Endothelial cell of umbilical vein (primary cell): ENCODE data around the gene SLC45A2. TPM values are rescaled to one million over a fixed set of nuclear protein-coding genes. Genes with fewer than 3 reads are reported as not detected.

Source experiments
- BruUV-seq: library from RNA; stranded (reverse); fragments of 400-500 nt; replicated peaks from 2 replicates; lab custom pipeline; 2021; lab: Mats Ljungman, UMichigan
- CTCF ChIA-PET: fragments of 300-600, 350-600 bp; sonication (Branson Sonifier 250); formaldehyde crosslinking; loops from one replicate; lab custom pipeline; 2021; ENCODE audit warnings: antibody characterized with exemption, inconsistent platforms; lab: Charles Lee
- POLR2A ChIA-PET: fragments of 300-600, 350-600 bp; sonication (Branson Sonifier 250); formaldehyde crosslinking; loops from one replicate; lab custom pipeline; 2021; ENCODE audit warnings: antibody characterized with exemption, inconsistent platforms; lab: Charles Lee
- DNase-seq: peaks from one replicate; pipeline ENCODE4 v3.0.0-alpha.2; 2011; ENCODE audit warnings: low read depth, low spot score
- FAIRE-seq: peaks from 2 replicates; lab custom pipeline; 2011; peaks lifted over from hg19 to GRCh38; lab: Jason Lieb, UNC
- H2AFZ ChIP-seq: 2 replicates; pipeline ENCODE4 v1.6.0; 2012; ENCODE audit warnings: low read depth, low read length, control low read depth, inconsistent platforms
- H3K27ac ChIP-seq: 2 replicates; pipeline ENCODE4 v1.5.1; 2011; ENCODE audit warnings: low read depth, mild to moderate bottlenecking, control low read depth, low read length, moderate library complexity; ENCODE audit not compliant: insufficient read depth
- H3K27me3 ChIP-seq, 2 experiments: 2 replicates each; pipeline versions ENCODE4 v1.6.0 to v1.6.1; 2011; ENCODE audit warnings: low read length in 2 of 2, mixed read lengths in 1 of 2; ENCODE audit not compliant: control insufficient read depth in 2 of 2, insufficient read depth in 2 of 2
- H3K36me3 ChIP-seq, 2 experiments: 2 replicates in 1 of 2; 3 replicates in 1 of 2; pipeline ENCODE4 v1.5.1; 2011; ENCODE audit warnings: low read length in 2 of 2, mild to moderate bottlenecking in 1 of 2, moderate library complexity in 1 of 2; ENCODE audit not compliant: control insufficient read depth in 2 of 2, insufficient read depth in 2 of 2; ENCODE audit errors: extremely low read depth in 1 of 2
- H3K4me1 ChIP-seq: 3 replicates; pipeline ENCODE4 v1.5.1; 2011; ENCODE audit warnings: mild to moderate bottlenecking, low read length; ENCODE audit not compliant: control insufficient read depth, insufficient read depth; ENCODE audit errors: extremely low read depth
- H3K4me2 ChIP-seq: 2 replicates; pipeline ENCODE4 v1.6.1; 2011; ENCODE audit warnings: low read length, control low read depth, mixed read lengths; ENCODE audit not compliant: insufficient read depth
- H3K4me3 ChIP-seq, 3 experiments: fragments of 200-600 bp in 1 of 3; sonication (generic), shearing (Covaris generic) in 1 of 3; replicated peaks in 1 of 3; 2 replicates each; pipeline ENCODE4 v1.5.1; 2011 to 2016; ENCODE audit warnings: control low read depth in 3 of 3, low read length in 3 of 3, mild to moderate bottlenecking in 2 of 3, inconsistent platforms in 1 of 3, low read depth in 1 of 3, moderate library complexity in 1 of 3; ENCODE audit not compliant: insufficient read depth in 1 of 3
- H3K79me2 ChIP-seq: 2 replicates; pipeline ENCODE4 v1.6.0; 2012; ENCODE audit warnings: low read length, inconsistent platforms; ENCODE audit not compliant: control insufficient read depth, insufficient read depth
- H3K9ac ChIP-seq: replicated peaks from 2 replicates; pipeline ENCODE3; 2011; ENCODE audit warnings: low read length, control low read depth; ENCODE audit not compliant: insufficient read depth; ENCODE audit errors: extremely low read depth
- H3K9me1 ChIP-seq: replicated peaks from 3 replicates; pipeline ENCODE4 v1.6.0; 2011; ENCODE audit warnings: mild to moderate bottlenecking, low read length; ENCODE audit not compliant: control insufficient read depth, insufficient read depth; ENCODE audit errors: extremely low read depth
- H3K9me3 ChIP-seq: replicated peaks from 2 replicates; pipeline ENCODE4 v1.5.1; 2012; ENCODE audit warnings: low read length, inconsistent platforms; ENCODE audit not compliant: control insufficient read depth, insufficient read depth
- H4K20me1 ChIP-seq: replicated peaks from 2 replicates; pipeline ENCODE3; 2011; ENCODE audit warnings: mild to moderate bottlenecking, low read length; ENCODE audit not compliant: control insufficient read depth, insufficient read depth; ENCODE audit errors: extremely low read depth
- EZH2 ChIP-seq: IDR thresholded peaks from 2 replicates; pipeline ENCODE4 v1.6.1; 2012; ENCODE audit warnings: borderline replicate concordance, low read depth, mild to moderate bottlenecking, moderate library complexity, low read length, inconsistent platforms; ENCODE audit not compliant: severe bottlenecking
- FOS ChIP-seq: IDR thresholded peaks from 2 replicates; pipeline ENCODE4 v1.6.1; 2011; ENCODE audit warnings: mild to moderate bottlenecking, low read length, moderate library complexity, borderline replicate concordance; ENCODE audit not compliant: insufficient read depth
- GATA2 ChIP-seq: IDR thresholded peaks from 2 replicates; pipeline ENCODE4 v1.7.0; 2011; ENCODE audit warnings: low read depth, mild to moderate bottlenecking, moderate library complexity, mixed read lengths, low read length; ENCODE audit not compliant: insufficient read length, insufficient read depth
- JUN ChIP-seq: IDR thresholded peaks from 2 replicates; pipeline ENCODE4 v1.6.1; 2011; ENCODE audit warnings: borderline replicate concordance, low read depth; ENCODE audit not compliant: insufficient read length, insufficient read depth
- MYC ChIP-seq: IDR thresholded peaks from one replicate; pipeline ENCODE4 v1.6.1; 2011; ENCODE audit warnings: mild to moderate bottlenecking, low read depth, low read length
- POLR2A ChIP-seq: IDR thresholded peaks from 2 replicates; pipeline ENCODE4 v1.6.1; 2012; ENCODE audit warnings: low read depth, mild to moderate bottlenecking, control low read depth, low read length
- POLR2AphosphoS5 ChIP-seq: IDR thresholded peaks from 2 replicates; pipeline ENCODE4 v1.6.1; 2012; ENCODE audit warnings: low read depth, mild to moderate bottlenecking, control low read depth, low read length, moderate library complexity; ENCODE audit not compliant: insufficient read depth
- dilution Hi-C: fragments of 300-500 bp; cut with MboI; formaldehyde crosslinking; loops from one replicate; pipeline ENCODE4 v1.15.0; 2019; ENCODE audit warnings: low sequenced_read_pairs; ENCODE audit not compliant: extremely low pct_ligation_motif_present
- intact Hi-C: fragments of 100-400 bp; cut with micrococcal nuclease; formaldehyde crosslinking; loops from one replicate; pipeline ENCODE4 v1.10.0; 2022
- polyA plus RNA-seq, 4 experiments: library from polyadenylated mRNA; depleted of rRNA in 3 of 4; stranded (reverse) in 3 of 4; unstranded in 1 of 4; fragments of >200 nt; gene quantifications; 2 replicates each; pipeline versions ENCODE4 v1.2.1 to v1.2.3, GENCODE V29; 2011 to 2012; ENCODE audit warnings: missing spikeins in 1 of 4
- total RNA-seq: library from RNA; stranded (reverse); gene quantifications from 2 replicates; pipeline ENCODE4 v1.2.3, GENCODE V29; 2021
- TF ChIP-seq, protein P1 (sequence below), 2 donors: IDR thresholded peaks; 1 replicate in 1 of 2; 2 replicates in 1 of 2; pipeline ENCODE4 v1.5.1; 2011; ENCODE audit warnings: low read length in 2 of 2, mild to moderate bottlenecking in 2 of 2, moderate library complexity in 2 of 2, control low read depth in 1 of 2, inconsistent platforms in 1 of 2, low read depth in 1 of 2; ENCODE audit not compliant: insufficient read depth in 1 of 2; ENCODE audit errors: extremely low read depth in 1 of 2
- TF ChIP-seq, protein P2 (sequence below): IDR thresholded peaks from 2 replicates; pipeline ENCODE4 v1.6.1; 2011; ENCODE audit not compliant: insufficient read depth, insufficient read length

SLC45A2 gene
- total and polyA plus RNA-seq, 2 donors (not counting 3 experiments of a cell fraction or from before 2014, with no cell fraction given): not detected

DNA sequence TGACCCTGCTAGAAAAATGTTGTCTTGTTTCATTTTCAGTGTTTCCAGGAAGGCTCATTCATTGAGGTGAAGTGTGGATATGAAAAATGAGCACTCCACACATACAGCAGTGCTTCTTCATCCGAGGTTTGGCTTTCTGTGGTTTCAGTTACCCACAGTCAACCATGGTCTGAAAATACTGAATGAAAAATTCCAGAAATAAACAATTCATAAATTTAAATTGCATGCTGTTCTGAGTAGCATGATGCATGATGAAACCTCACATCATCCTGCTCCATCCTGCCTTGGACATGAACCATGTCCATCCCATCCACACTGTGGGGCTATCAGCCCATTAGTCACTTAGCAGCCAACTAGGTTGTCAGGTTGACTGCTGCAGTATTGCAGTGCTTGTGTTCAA lies 10.4 kb upstream of the SLC45A2 start:
- TF ChIP-seq JUN (no peak), POLR2AphosphoS5 (no peak), EZH2 (no peak), POLR2A (no peak), FOS (no peak), MYC (no peak), GATA2 (no peak)
- TF ChIP-seq, protein P1, sequence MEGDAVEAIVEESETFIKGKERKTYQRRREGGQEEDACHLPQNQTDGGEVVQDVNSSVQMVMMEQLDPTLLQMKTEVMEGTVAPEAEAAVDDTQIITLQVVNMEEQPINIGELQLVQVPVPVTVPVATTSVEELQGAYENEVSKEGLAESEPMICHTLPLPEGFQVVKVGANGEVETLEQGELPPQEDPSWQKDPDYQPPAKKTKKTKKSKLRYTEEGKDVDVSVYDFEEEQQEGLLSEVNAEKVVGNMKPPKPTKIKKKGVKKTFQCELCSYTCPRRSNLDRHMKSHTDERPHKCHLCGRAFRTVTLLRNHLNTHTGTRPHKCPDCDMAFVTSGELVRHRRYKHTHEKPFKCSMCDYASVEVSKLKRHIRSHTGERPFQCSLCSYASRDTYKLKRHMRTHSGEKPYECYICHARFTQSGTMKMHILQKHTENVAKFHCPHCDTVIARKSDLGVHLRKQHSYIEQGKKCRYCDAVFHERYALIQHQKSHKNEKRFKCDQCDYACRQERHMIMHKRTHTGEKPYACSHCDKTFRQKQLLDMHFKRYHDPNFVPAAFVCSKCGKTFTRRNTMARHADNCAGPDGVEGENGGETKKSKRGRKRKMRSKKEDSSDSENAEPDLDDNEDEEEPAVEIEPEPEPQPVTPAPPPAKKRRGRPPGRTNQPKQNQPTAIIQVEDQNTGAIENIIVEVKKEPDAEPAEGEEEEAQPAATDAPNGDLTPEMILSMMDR (IDR thresholded peaks at IDR 0.05; ENCODE audit: extremely low read depth in 1 of 2, insufficient read depth in 1 of 2, low read depth in 1 of 2, low read length in 2 of 2): no peak
- TF ChIP-seq, protein P2, sequence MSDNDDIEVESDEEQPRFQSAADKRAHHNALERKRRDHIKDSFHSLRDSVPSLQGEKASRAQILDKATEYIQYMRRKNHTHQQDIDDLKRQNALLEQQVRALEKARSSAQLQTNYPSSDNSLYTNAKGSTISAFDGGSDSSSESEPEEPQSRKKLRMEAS: no peak
- no TSS peak for BruUV-seq
- FAIRE-seq: no peak
- Histone ChIP-seq H3K4me3 (no peak overlapping the region), H3K4me1 (no peaks in the 10 kb centered on the region), H3K9me1 (no peaks in the 10 kb centered on the region), H2AFZ (no peak overlapping the region), H3K36me3 (peaks cover 0 to 2% of the 10 kb centered on the region in 2 experiments), H3K79me2 (no peaks in the 10 kb centered on the region), H4K20me1 (no peaks in the 10 kb centered on the region), H3K9ac (no peak overlapping the region), H3K9me3 (no peaks in the 10 kb centered on the region), H3K27me3 (no peaks in the 10 kb centered on the region), H3K4me2 (no peak overlapping the region), H3K27ac (no peak overlapping the region)
- intact Hi-C loops: no loop called here
- no peak for DNase-seq
- dilution Hi-C loops: no loop called here
- CTCF ChIA-PET: no interaction called here
- POLR2A ChIA-PET: no interaction called here
